ENCODE measurements around the gene SET.
"Not testable (repeated sequence)": the region's sequence is repeated elsewhere in the genome, so short reads cannot be mapped to it uniquely, and the experiment has no call there.

SET gene

DNA sequence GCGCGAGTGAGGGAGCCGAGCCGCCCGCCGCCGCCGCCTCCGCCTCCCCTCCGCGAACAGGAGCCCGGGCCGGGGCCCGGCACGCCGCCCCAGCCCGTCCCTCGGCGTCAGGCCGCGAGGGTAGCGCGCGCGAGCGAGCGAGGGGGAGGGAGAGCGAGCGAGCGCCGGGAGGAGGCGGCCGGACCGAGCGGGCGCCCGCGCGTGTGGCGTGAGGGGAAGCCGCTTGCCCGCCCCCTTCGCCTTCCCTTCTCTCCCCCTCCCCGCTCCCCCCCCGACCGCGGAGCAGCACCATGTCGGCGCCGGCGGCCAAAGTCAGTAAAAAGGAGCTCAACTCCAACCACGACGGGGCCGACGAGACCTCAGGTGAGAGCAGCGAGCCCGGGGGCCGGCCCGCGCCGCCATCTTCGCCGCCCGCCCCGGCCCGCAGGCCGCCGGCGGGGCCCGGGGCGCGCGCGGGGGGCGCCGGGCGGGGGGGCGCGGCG, 312 bp downstream of the SET start:
- DNase-seq: peak in 1 of 2 donors; percentile 67

DNA sequence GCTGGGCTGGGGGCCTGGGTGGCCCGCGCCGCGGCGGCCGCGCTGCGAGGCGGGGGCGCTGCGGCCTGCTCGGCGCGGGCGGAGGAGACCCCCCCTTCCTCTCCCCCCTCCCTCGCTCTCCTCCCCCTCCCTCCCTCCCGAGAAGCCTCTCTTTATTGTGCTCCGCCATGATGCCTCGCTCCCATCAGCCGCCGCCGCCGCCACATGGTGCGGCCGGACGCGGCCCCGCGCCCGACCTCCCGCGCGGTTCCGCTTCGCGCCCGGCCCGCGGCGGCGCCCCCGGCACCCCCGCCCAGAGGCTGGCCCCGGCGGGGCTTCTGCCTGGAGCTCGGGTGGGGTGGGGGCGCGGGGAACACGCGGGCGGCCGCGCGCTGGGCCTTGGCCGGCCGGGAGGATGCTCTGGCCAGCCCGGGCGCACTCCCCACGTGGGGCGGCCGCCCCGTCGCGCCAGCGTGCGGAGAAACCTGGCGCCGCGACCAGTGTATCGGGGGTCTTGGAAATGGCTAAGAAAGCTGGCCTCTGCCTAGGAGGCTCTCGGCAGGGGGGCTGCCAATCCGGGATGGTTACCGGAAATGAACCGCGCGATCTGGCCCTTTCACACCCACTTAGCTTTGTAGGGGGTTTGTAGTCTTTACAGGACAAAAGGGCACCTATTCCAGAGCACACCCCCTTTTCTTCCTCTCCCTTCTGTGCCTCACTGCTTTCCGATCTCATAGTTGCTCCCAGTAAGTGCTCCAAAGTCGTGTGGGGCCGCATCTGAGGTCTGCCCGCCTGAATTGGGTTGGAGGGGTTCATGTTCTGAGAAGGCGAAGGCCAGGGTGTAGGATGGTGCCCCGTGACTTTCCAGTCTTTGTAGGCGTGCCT, 1.0 kb downstream of the SET start:
- peak; percentile 47 to 74 for DNase-seq

GRCh38 chr9:128690684-128691034, 1.6 kb downstream of the SET start:
- DNase-seq: no peak

DNA sequence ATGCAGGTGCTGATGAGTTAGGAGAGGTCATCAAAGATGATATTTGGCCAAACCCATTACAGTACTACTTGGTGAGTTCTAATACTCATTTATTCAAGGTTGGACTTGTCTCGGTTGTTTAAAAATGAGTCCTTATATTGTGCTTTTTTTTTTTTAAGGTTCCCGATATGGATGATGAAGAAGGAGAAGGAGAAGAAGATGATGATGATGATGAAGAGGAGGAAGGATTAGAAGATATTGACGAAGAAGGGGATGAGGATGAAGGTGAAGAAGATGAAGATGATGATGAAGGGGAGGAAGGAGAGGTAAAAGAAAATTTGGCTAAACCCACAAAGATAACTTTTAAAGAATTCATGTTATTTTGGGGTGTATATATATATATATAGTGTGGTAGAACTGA, 4.7 kb downstream of the SET start:
- DNase-seq: not testable (repeated sequence)

DNA sequence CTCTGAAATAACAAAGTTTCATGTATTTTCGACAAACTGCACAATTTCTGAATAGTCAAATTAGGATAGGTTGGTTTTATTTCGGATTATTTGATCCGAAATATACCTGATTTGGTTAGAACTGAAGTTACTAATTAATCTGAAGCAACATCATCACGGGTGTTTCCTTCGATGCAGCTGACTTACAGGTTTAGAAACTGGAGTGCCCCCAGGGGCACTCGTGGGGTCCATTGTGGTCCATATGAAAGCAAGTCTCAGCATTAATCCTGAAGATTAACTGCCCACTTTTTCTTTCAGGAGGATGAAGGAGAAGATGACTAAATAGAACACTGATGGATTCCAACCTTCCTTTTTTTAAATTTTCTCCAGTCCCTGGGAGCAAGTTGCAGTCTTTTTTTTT, 5.3 kb downstream of the SET start:
- no peak for DNase-seq

GRCh38 chr9:128696923-128697707, 8.1 kb downstream of the SET start:
- no peak for DNase-seq

- DNase-seq: not testable (repeated sequence)
These were observed 10.2 kb downstream of the SET start for GRCh38 chr9:128699096-128699795.

GRCh38 chr9:128701227-128701854, 12.3 kb downstream of the SET start:
- no peak for DNase-seq

DNA sequence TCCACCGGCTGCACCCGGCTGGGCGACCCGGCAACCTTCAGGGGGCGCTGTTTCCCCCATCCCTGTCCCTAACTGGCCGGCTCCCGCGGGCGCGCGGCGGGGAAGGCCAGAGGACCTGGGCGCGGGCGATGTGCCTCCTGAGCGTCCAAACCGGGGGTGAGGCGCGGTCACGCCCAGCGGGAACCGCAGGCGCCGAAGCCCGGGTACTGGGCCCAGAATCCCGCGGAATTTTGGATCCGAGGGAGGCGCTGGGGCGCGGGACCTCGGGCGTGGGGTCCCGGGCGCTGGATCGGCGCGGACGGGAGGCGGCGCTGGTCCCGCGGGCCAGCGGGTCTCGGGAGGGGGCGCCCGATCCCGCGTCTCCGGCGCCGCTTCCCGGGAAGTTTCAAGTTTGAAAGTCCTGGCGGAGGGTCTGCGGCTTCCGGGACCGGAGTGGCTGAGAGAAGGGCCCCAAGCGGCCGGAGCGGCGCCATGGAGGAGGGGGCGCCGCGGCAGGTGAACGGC, 13.5 kb downstream of the SET start, which contains the start of gene PKN3:
TSS of gene PKN3 (plus strand) at position 59 of the 504 bp plus-strand sequence. CDS start at position 472, 413 bp downstream.
- peak; percentile 79 to 85 for DNase-seq

DNA sequence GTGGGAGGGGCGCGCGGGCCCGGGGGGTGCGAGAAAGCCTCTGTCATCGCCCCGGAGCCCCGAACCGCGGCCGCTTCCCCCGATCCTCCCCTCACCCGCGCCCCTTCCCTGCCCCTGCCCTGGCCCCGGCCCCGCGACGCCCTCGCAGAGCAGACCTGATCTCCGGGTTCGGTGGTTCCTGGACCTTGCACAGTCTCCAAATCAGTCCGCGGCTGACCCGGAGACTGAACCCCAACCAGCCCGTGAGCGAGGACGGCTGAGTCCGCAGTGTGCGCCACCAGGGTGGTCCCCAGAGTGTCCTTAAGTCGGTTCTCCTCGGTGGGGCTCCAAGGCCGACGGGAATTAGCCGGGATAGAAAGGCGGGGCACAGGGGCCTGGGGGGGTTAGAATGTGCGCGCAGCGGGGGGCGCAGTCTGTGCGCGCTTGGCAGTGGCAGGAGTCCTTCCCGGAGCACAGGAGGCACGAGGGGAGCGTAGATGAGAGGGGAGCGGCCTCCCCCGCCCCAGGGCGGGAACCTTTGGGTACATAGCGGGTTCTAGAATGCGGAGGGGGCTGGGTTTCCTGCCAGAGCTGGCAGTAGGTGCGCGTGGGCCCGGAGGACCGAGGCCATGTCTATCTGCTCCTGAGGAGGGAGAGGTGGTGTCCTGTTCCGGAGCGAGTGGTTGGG, 14.1 kb downstream of the SET start:
- peak in 1 of 2 donors; percentile 20 for DNase-seq

- DNase-seq: no peak
These were observed 14.8 kb downstream of the SET start for GRCh38 chr9:128703616-128704355.

GRCh38 chr9:128704356-128704670, 15.3 kb downstream of the SET start:
- DNase-seq: no peak

- no peak for DNase-seq
These were observed 16.3 kb downstream of the SET start for GRCh38 chr9:128705051-128705965.

- DNase-seq: no peak
These were observed 17.0 kb downstream of the SET start for GRCh38 chr9:128706045-128706444.

DNA sequence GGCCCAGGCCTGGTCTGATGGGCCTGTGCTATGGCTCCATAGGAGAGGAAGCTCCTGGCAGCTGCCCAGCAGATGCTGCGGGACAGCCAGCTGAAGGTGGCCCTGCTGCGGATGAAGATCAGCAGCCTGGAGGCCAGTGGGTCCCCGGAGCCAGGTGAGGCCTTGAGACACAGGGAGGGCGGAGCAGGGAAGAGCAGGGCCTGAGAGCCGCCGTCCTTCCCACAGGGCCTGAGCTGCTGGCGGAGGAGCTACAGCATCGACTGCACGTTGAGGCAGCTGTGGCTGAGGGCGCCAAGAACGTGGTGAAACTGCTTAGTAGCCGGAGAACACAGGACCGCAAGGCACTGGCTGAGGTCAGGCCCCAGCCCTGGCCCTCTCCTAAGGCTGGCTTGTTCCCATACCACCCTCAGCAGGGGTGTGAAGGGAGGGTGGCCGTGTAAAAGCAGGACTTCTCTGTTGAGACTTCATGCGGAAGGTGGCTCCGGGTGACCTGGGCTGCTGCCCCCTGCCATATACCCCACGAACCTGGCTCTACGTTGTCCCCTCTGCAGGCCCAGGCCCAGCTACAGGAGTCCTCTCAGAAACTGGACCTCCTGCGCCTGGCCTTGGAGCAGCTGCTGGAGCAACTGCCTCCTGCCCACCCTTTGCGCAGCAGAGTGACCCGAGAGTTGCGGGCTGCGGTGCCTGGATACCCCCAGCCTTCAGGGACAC, 17.8 kb downstream of the SET start:
- DNase-seq: no peak

GRCh38 chr9:128707446-128707845, 18.4 kb downstream of the SET start:
- no peak for DNase-seq

- no peak for DNase-seq
These were observed 23.7 kb downstream of the SET start for GRCh38 chr9:128712451-128713410.

GRCh38 chr9:128713411-128713780, 24.4 kb downstream of the SET start:
- DNase-seq: no peak
